Endometrial microvascular endothelial cells (primary cell): ENCODE results near the gene PARVG. TPM values are rescaled to one million over a fixed set of nuclear protein-coding genes. Genes with fewer than 3 reads are reported as not detected.

Source experiments
- in situ Hi-C: cut with HindIII; loops from 2 replicates; pipeline ENCODE4 v1.10.0; 2017; ENCODE audit warnings: low sequenced_read_pairs, low pct_unique_long_range_greater_than_20kb; ENCODE audit errors: inconsistent ontology term
- total RNA-seq: library from RNA; depleted of rRNA; stranded (reverse); fragments of >200 nt; gene quantifications from one replicate; pipeline ENCODE4 v1.2.3, GENCODE V29; 2015; ENCODE audit errors: inconsistent ontology term

Gene PARVG
- total RNA-seq, 1 donor from 2014 or later = 1.9 TPM

DNA sequence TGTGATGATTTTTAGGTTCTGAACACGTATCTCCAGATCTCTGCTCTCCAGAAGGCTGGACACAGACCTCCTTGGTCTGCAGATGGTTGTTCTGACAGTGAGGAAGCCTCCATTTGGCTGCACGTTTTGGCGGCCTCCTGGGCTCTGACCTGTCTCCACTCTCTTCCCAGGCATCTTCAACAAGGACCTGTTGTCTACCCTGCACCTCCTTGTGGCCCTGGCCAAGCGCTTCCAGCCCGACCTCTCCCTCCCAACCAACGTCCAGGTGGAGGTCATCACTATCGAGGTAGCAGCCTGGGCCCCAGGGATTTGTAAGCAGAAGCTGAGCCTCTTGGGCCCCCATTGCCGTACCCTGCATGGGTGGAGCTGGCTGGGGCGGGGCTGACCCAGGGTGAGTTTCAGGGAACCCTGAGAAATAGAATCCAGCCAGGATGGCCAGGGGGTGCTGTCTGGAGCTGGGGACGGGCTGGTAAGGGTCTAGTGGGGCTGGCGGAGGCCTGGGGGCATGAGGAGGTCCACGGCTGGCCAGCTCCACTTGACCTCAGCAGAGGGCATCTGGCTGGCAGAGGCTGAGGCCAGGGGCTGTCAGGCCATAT lies 9.8 kb downstream of the PARVG start:
- in situ Hi-C loops = no loop called here

DNA sequence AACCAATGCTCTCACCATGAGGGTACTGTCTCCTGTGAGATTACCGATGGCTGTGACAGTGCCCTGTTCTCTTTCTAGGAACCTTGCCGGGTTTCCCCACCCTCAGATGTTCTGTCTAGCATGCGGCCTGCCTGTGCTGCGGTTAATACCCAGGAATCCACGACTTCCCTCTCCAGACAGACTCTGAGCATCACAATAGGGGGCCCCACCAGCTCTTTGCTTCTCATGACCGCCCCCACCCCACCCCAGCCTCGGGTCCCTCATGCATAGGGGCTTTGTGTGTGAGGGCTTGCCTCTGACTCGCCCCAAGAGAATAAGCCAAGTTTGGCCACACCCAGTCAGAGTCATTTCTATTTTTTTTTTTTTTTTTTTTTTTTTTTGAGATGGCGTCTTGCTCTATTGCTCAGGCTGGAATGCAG lies 10.3 kb downstream of the PARVG start:
- in situ Hi-C loops = no loop called here

DNA sequence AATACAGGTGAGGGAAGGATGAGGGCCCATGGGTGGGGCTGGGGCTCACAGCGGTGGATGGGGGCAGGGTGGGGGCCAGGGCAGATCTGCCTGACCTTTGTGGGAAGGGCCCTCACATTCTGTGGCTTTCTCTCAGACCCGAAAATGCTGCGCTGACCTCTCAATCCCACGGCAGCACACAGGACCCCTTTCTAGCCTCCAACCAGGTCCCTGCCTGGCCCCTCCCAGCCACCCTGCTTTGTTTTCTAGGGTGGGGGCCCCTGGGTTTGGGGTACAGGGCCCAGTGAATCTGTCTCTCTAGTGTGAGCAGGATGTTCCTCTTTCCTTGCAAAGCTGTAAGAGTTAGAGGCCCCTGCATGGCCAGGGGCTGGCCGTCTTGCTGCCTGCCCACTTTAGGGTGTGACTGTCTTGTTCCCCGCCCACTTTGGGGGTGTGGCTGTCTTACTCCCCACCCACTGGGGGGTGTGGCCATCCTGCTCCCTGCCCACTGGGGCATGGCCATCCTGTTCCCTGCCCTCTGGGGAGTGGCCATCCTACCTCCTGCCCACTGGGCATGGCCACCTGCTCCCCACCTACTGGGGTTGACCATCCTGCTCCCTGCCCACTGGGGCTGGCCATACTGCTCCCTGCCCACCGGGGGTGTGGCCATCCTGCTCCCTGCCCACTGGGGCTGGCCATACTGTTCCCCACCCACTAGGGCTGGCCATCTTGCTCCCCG lies 11.5 kb downstream of the PARVG start:
- in situ Hi-C loops = no loop called here

DNA sequence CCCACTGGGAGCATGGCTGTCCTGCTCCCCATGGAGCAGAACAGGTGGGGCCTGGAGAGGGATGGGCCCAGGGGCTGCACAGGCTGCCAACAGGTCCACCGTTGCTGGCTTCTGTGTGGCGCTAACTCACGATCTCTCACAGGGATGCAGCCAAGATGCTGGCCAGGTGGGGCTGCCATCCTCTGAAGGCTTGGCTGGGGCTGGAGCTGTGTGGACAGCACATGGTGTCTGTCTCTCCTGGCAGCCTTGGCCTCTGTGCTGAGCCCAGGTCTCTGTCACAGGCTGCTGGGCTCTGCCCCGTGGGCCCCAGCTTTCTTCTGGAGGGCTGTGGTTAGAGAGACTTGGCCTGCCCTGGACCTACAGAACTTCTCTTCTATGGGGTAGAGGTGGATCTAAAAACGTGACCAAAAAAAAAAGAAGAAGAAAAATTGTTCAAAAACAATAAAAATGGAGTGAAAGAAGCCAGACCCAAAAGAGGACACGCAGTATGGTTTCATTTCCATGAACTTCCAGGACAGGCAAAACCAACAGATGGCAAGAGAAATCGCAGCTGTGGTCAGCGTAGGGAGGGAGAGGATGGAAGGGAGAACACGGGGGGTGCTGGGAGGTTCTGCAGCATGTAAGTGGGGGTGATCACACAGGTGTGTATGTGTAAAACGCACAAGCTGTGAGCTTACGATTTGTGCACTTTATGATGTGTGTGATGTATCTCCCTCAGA lies 12.2 kb downstream of the PARVG start:
- in situ Hi-C loops = no loop called here

DNA sequence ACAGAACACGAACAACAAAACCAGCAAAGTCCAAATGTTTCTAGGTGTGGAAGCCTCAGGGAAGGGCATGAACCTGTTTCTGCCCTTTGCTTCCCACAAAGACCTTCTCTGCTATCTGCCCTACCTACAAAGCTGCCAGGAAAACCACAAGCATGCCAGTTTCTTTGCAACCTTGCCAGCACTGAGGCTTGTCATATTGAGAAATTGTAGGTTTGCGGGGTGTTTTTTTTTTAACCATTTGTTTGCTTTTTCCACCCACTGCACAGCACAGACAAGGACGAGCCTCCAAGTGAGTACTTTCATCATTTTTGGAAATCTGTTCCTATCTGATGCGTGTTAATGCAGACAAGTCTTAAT lies 12.8 kb downstream of the PARVG start:
- in situ Hi-C loops = no loop called here

DNA sequence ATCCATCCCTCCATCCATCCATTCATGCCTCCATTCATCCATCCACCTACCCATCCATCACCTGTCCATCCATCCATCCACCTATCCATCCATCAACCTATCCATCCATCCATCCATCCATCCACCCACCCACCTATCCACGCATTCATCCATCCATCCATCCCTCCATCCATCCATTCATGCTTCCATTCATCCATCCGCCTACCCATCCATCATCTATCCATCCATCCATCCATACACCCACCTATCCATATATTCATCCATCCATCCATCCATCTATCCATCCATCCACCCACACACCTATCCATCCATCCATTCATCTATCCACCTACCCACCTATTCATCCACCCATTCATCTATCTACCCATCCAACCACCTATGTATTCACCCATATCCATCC lies 13.8 kb downstream of the PARVG start:
- in situ Hi-C loops = no loop called here

DNA sequence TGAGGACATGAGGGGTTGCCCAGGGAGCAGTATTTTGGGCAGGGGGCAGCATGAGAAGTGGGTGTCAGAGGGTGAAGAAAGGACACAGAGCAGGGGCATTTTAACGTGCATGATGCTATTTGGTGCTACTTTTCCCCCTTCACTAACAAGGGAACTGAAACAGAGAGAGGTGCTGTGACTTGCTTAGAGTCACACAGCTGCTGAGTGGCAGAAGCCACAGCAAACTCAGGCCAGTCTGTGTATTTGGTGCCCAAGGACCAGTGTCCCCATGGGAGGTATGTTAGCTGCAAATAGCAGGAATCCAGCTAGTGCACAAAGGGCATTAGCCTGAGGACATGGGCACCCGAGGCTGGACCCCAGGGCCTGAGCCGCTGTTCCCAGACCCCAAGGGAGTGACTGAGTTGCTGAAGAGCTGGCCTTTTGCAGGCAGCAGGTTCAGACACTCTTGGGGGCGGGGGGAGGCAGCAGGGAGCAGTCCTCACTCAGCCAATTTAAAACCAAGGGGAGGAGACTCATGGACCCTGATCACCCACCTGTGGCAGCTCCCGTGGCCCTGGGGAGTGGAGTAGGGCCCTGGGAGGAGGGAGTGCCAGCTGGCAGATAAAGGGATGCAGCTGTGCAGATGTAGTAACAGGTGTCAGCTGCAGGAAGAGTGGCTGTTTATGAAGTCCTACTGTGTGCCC lies 14.6 kb downstream of the PARVG start:
- in situ Hi-C loops = no loop called here

DNA sequence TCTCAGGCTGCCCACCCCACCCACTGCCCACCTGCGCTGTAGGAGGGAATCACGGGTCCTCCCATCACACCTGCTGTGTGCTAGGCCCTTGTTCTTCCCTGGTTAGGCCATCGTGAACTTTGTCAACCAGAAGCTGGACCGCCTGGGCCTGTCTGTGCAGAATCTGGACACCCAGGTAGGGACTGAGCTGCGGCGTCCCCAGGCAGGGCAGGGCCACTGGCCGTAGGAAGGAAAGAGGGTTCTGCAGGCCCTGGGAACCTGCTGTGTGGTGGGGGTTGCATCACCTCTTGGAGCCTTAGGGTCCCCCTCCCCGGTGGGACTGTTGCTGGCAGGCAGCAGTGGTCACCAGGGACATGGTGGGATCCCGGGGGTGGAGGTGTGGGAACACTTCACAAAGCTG lies 15.5 kb downstream of the PARVG start:
- in situ Hi-C loops = no loop called here

DNA sequence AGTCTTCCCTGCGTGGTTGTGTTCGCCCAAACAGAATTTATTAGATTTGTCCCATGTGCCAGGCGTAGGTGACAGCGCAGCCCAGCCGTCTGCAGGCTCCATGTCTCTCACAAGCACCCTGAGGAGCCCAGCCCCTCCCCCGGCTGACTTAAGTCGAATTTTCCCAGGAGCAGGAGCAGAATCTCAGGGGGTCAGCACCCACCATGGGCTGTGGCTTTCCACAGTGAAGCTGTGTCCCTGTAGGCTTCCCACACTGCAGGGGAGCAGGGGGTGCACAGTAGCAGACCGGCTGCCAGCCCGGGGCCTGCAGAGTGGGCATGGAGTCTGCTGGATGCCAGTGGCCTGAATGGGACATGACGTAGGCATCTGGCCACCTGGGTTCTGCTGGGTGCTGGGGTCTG lies 16.0 kb downstream of the PARVG start:
- in situ Hi-C loops = no loop called here

DNA sequence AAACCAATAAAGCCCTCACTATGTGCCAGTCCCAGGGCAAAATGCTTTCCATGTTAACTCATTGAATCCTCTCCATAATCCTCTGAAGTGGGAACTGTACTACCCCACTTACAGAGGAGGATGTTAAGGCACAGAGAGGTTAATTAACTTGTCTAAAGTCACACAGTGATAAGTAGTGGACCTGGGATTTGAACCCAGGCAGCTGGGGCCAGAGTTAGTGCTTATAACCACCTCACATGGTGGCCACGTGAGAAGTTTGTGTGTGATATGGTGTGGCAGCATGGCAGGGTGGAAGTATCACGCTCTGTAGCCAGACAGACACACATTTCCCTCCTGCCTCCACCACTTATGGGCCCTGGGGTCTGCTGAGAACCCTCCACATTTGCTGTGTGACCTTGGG lies 16.5 kb downstream of the PARVG start:
- in situ Hi-C loops = no loop called here

DNA sequence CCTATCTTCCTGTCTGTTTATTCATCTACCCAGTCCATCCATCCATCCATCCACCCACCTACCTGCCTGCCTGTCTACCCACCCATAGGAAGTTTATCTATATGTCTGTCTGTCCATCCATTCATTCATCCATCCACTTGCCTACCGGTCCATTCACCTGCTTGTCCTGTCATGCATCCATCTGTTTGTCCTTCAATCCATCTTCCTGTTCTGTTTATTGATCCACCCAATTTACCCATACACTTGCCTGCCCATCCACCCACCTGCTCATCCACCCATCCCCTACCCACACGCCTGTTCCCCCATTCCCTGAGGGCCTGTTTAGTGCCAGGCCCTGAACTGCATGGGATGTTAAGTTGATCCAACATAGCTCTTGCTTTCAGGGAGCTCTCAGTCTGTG lies 18.4 kb downstream of the PARVG start:
- in situ Hi-C loops = no loop called here

DNA sequence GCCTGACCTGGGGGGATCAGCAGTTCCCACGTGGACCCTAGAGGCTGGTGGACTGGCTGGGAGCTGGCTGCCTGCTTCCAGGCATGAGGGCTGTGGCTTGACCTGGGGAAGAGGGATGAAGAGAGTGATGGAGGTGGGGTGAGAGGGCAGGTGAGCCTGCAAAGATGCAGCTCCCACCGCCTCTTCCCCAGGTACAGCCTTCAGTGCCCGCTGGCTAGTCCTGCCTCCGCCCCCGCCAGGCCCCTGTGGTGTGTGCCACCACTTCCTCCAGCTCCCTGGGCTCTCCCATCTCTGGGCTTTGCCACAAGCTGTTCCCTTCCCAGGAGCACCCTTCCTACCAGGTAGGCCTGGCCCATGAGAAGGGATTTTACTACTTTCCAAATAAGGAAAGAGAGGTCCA lies 19.1 kb downstream of the PARVG start:
- in situ Hi-C loops = no loop called here

DNA sequence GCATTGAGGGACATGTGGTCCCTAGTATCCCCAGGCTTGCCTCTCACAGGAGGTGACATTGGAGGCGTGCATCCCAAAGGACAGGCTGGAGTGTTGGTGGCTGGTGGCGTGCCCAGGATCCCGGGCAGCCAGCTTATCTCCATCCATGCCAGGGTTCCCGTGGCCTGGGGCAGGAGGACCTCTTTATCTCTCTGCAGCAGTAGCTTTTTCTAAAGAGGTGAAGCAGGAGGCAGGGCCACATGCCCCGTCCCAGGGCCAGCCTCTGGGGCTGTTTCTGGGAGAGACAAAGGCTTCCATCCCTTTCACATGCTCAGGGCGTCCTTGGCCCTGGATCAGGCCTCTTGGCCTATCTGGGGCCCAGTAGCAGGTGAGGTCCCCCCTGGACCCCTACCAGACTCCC lies 19.7 kb downstream of the PARVG start:
- in situ Hi-C loops = no loop called here

DNA sequence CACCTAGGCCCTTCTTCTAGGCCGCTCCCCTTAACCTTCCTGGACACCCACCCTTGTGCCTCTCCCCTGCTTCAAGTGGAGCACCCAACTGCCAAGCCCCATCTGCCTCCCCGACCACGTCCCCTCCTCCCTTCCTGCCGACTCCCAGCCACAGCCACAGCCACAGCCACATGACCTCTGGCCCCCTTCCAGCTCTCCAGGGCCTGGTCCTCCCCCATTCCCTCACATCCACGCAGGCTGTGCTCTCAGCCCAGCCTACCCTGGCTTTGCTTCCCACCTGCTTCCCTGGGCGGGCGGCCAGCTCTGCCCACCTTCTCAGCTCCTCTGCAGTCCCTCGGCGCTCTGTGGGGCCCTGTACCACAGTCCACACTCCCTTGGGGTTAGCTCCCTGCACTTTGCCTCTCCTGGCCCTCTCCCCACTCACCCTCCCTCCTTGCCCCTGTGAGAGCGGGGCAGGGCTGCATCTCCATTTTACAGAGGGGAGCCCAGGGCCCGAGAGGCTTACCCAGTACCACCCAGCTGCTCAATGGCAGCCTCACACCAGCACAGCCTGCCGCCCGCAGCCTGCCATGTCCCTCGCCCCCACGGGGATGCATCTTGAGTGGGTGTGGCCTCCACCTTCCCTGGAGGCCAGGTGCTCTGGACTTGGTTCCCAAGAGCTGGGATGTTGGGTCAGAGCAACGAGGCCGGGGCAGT lies 20.3 kb downstream of the PARVG start:
- in situ Hi-C loops = no loop called here

DNA sequence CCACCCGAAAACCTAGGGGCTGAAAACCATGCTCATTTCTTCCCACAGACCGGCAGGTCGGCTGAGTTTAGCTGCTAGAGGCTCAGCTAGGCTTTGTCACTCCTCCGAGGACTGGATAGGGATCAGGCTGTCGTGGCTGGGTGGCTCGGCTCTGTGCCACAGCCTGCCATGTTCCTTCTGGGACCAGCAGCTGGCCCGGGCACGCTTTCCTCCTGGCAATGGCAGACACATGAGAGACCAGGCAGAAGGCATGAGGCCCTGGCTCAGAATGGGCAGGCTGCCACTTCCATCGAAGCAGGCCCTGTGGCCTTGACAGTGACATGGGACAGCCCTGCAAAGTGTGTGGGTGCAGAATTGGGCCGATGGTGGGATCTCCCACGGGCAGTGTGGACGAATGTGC lies 20.9 kb downstream of the PARVG start:
- in situ Hi-C loops = no loop called here

DNA sequence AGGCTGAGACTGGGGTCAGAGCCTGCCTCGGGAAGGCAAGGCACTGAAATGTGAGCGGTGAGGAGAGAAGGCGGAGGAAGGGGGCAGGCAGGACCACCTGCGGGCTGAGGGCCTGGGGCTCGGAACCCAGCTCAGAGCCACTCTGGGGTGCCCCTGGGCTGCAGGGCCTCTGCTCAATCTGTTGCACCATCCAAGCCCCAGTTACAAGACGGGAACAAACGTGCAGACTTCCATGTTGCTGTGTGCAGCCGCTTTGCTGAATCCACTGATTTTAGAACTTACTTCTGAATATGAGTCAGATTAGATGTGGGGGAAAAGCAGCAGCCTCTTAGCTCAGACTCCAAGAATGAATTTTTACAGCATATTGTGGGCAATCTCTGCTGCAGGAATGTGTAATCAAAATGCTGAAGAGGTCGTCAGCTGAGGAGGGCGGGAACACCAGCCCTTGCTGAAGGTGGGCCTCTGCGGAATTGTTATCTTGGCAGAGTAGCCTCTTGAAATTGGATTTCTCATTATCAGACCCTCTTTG lies 21.6 kb downstream of the PARVG start:
- in situ Hi-C loops = no loop called here

DNA sequence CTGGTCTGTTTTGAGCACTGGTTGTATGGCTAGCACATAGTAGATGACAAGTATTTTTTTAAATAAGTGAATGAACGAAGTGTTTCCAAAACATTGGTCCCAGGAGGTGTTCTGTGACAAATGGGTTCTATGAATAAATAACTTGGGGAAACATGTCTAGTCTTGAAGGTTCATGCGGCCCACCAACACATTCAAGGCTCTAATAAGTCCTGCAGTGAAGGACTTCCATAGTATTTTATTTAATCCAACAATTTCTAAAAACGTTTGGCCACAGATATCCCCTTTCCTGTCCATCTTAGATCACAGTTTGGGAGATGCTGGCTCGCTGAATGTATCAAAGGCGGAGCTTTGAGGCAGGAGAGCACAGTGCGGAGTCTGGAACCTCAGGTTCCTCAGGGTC lies 22.5 kb downstream of the PARVG start:
- in situ Hi-C loops = no loop called here

DNA sequence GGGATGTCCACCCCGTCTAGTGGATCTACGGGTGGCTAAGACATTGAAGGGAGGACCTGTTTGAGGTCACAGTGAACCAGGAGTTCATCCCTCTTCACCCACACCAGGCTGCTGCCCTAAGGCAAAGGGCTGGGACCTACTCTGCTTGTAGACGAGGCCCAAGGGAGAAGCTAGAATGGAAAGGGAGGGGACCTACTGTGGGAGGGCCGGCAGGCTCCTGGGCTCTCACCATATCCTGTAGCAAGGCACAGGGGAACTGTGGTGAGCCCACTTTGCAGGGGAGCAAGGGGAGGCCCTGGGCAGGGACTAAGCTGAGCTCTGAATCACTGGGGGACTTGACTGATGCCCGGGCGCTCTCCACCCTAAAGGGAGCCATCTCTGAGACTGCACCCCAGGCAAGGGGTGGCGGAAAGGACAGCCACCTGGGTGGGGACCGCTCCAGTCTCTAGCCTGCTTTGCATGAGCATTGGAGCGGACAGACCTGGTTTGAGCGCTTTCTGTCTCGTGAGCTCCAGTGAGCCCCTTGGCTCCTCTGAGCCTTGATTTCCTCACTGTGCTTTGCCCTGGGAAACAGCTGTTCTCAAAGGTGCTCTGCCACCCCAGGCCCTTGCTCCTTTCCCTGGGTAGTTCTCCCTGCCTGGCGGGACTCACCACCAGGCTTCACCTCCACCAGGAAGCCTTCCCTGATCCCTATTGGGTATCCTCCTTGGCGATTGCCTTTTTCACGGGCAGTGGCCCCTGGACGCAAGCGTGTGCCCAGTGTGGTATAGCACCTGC lies 24.2 kb downstream of the PARVG start:
- in situ Hi-C loops = no loop called here
